LNCAP (cell line): ENCODE results near the gene NRG2.

Source experiments
- CTCF ChIP-seq: fragments of 450-650 bp; IDR thresholded peaks from 2 replicates; pipeline ENCODE4 v1.5.1; 2017; ENCODE audit warnings: mild to moderate bottlenecking

The NRG2 gene

GRCh38 chr5:139979518-139979917 lies 63.6 kb downstream of the NRG2 start:
- TF ChIP-seq CTCF = no peak

- TF ChIP-seq CTCF = no peak
Observed at GRCh38 chr5:139976703-139977102, 66.4 kb downstream of the NRG2 start.

- TF ChIP-seq CTCF = no peak
Observed at GRCh38 chr5:139975942-139976341, 67.2 kb downstream of the NRG2 start.

GRCh38 chr5:139975306-139975705 lies 67.8 kb downstream of the NRG2 start:
- TF ChIP-seq CTCF = no peak

GRCh38 chr5:139974661-139975060 lies 68.4 kb downstream of the NRG2 start:
- no peak for TF ChIP-seq CTCF

- no peak for TF ChIP-seq CTCF
Observed at GRCh38 chr5:139971202-139971725, 71.8 kb downstream of the NRG2 start.

- TF ChIP-seq CTCF = no peak
Observed at GRCh38 chr5:139969318-139969717, 73.8 kb downstream of the NRG2 start.
